ENCODE measurements around the gene ZCCHC8.
"Not testable (repeated sequence)": the region's sequence is repeated elsewhere in the genome, so short reads cannot be mapped to it uniquely, and the experiment has no call there.

ZCCHC8 gene

GRCh38 chr12:122467983-122468382, 32.7 kb downstream of the ZCCHC8 start:
- Histone ChIP-seq H3K9me3 (ENCODE audit: control insufficient read depth, insufficient read depth, low read length) (no peaks in the 10 kb centered on the region), H3K4me2 (ENCODE audit: low read length) (no peak overlapping the region), H3K36me3 (ENCODE audit: control insufficient read depth, low read length) (peaks cover 16% of the 10 kb centered on the region), H3K79me2 (ENCODE audit: control insufficient read depth, low read length) (no peaks in the 10 kb centered on the region), H4K20me1 (ENCODE audit: control insufficient read depth, insufficient read depth, low read depth, low read length) (no peaks in the 10 kb centered on the region), H3K9me2 (replicated peaks; ENCODE audit: control insufficient read depth, low read length) (no peaks in the 10 kb centered on the region), H3K27me3 (ENCODE audit: control insufficient read depth, low read length) (no peaks in the 10 kb centered on the region), H3K4me3 (ENCODE audit: low read length) (no peak overlapping the region), H3K27ac (ENCODE audit: low read depth, low read length) (no peak overlapping the region), H3K4me1 (ENCODE audit: control insufficient read depth, low read length) (peaks cover 3% of the 10 kb centered on the region), H3F3A (ENCODE audit: control insufficient read depth, insufficient read depth) (peaks cover 11% of the 10 kb centered on the region)
- no peak for TF ChIP-seq EZH2phosphoT487 (IDR thresholded peaks at IDR 0.05; ENCODE audit: borderline replicate concordance, low read length)
- no peak for TF ChIP-seq CTCF (IDR thresholded peaks at IDR 0.05; ENCODE audit: low read depth, low read length, poor library complexity, severe bottlenecking)

- H4K20me1 ChIP-seq (ENCODE audit: control insufficient read depth, insufficient read depth, low read depth, low read length); H3K36me3 ChIP-seq (ENCODE audit: control insufficient read depth, low read length); H3F3A ChIP-seq (ENCODE audit: control insufficient read depth, insufficient read depth); H3K79me2 ChIP-seq (ENCODE audit: control insufficient read depth, low read length); H3K9me3 ChIP-seq (ENCODE audit: control insufficient read depth, insufficient read depth, low read length); H3K27ac ChIP-seq (ENCODE audit: low read depth, low read length); H3K9me2 ChIP-seq (replicated peaks; ENCODE audit: control insufficient read depth, low read length); H3K4me3 ChIP-seq (ENCODE audit: low read length); H3K27me3 ChIP-seq (ENCODE audit: control insufficient read depth, low read length); H3K4me1 ChIP-seq (ENCODE audit: control insufficient read depth, low read length); H3K4me2 ChIP-seq (ENCODE audit: low read length): not testable (repeated sequence)
Measured at GRCh38 chr12:122464317-122465042, 36.3 kb downstream of the ZCCHC8 start.

- Histone ChIP-seq H3K9me3 (ENCODE audit: control insufficient read depth, insufficient read depth, low read length) (no peaks in the 10 kb centered on the region), H3K27ac (ENCODE audit: low read depth, low read length) (no peak overlapping the region), H3K4me2 (ENCODE audit: low read length) (no peak overlapping the region), H3K27me3 (ENCODE audit: control insufficient read depth, low read length) (no peaks in the 10 kb centered on the region), H3K9me2 (replicated peaks; ENCODE audit: control insufficient read depth, low read length) (no peaks in the 10 kb centered on the region), H3K79me2 (ENCODE audit: control insufficient read depth, low read length) (no peaks in the 10 kb centered on the region), H3K4me3 (ENCODE audit: low read length) (no peak overlapping the region), H3K36me3 (ENCODE audit: control insufficient read depth, low read length) (no peaks in the 10 kb centered on the region), H3K4me1 (ENCODE audit: control insufficient read depth, low read length) (no peaks in the 10 kb centered on the region), H4K20me1 (ENCODE audit: control insufficient read depth, insufficient read depth, low read depth, low read length) (no peaks in the 10 kb centered on the region), H3F3A (ENCODE audit: control insufficient read depth, insufficient read depth) (no peaks in the 10 kb centered on the region)
- TF ChIP-seq EZH2phosphoT487 (IDR thresholded peaks at IDR 0.05; ENCODE audit: borderline replicate concordance, low read length): no peak
- TF ChIP-seq CTCF (IDR thresholded peaks at IDR 0.05; ENCODE audit: low read depth, low read length, poor library complexity, severe bottlenecking): no peak
Measured at GRCh38 chr12:122460641-122461040, 40.1 kb downstream of the ZCCHC8 start.

- Histone ChIP-seq H3K79me2 (ENCODE audit: control insufficient read depth, low read length) (no peaks in the 10 kb centered on the region), H3K36me3 (ENCODE audit: control insufficient read depth, low read length) (no peaks in the 10 kb centered on the region), H3K9me3 (ENCODE audit: control insufficient read depth, insufficient read depth, low read length) (no peaks in the 10 kb centered on the region), H3K4me2 (ENCODE audit: low read length) (no peak overlapping the region), H3K9me2 (replicated peaks; ENCODE audit: control insufficient read depth, low read length) (no peaks in the 10 kb centered on the region), H3K27ac (ENCODE audit: low read depth, low read length) (no peak overlapping the region), H3F3A (ENCODE audit: control insufficient read depth, insufficient read depth) (no peaks in the 10 kb centered on the region), H3K4me3 (ENCODE audit: low read length) (no peak overlapping the region), H4K20me1 (ENCODE audit: control insufficient read depth, insufficient read depth, low read depth, low read length) (no peaks in the 10 kb centered on the region), H3K4me1 (ENCODE audit: control insufficient read depth, low read length) (no peaks in the 10 kb centered on the region), H3K27me3 (ENCODE audit: control insufficient read depth, low read length) (no peaks in the 10 kb centered on the region)
- no peak for TF ChIP-seq EZH2phosphoT487 (IDR thresholded peaks at IDR 0.05; ENCODE audit: borderline replicate concordance, low read length)
- no peak for TF ChIP-seq CTCF (IDR thresholded peaks at IDR 0.05; ENCODE audit: low read depth, low read length, poor library complexity, severe bottlenecking)
Measured at GRCh38 chr12:122460061-122460460, 40.7 kb downstream of the ZCCHC8 start.

Measured in DOHH2 (cell line).